ENCODE data around the gene KIF13A. TPM values are rescaled to one million over a fixed set of nuclear protein-coding genes. Genes with fewer than 3 reads are reported as not detected.

The KIF13A gene
- total and polyA plus RNA-seq, 2 donors (not counting 3 experiments of a cell fraction or from before 2014, with no cell fraction given): 24.9 to 65.8 TPM

DNA sequence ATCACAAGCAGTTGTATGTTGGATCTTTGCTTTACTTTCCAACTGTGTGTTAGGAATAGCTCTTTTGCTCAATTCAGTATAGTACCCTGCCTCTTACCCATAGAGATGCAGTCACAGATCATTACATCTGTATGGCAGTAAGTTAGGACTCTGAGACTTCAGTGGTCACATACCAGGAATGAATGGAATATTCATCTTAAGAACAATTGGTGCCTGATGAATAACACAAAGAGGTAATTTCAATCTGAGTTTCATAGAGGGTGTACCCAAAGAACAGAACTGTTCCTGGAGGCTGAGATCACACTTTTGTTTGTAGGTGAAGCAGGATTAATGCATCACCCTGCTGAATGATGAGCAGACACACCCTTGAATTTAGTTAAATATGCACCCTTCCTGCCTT is 28.7 kb upstream of the KIF13A start:
- Histone ChIP-seq H3K4me3 (replicated peaks in 1 of 3; ENCODE audit: insufficient read depth in 1 of 3, low read depth in 1 of 3, low read length in 3 of 3) (no peak overlapping the region), H4K20me1 (replicated peaks; ENCODE audit: control insufficient read depth, extremely low read depth, insufficient read depth, low read length) (no peaks in the 10 kb centered on the region), H3K79me2 (ENCODE audit: control insufficient read depth, insufficient read depth, low read length) (no peaks in the 10 kb centered on the region), H3K4me1 (ENCODE audit: control insufficient read depth, extremely low read depth, insufficient read depth, low read length) (no peaks in the 10 kb centered on the region), H3K9ac (replicated peaks; ENCODE audit: extremely low read depth, insufficient read depth, low read length) (no peak overlapping the region), H3K27ac (ENCODE audit: insufficient read depth, low read depth, low read length) (no peak overlapping the region), H3K9me1 (replicated peaks; ENCODE audit: control insufficient read depth, extremely low read depth, insufficient read depth, low read length) (no peaks in the 10 kb centered on the region), H3K9me3 (replicated peaks; ENCODE audit: control insufficient read depth, insufficient read depth, low read length) (no peaks in the 10 kb centered on the region), H3K4me2 (ENCODE audit: insufficient read depth, low read length) (no peak overlapping the region), H2AFZ (ENCODE audit: low read depth, low read length) (no peak overlapping the region), H3K36me3 (ENCODE audit: control insufficient read depth in 2 of 2, extremely low read depth in 1 of 2, insufficient read depth in 2 of 2, low read length in 2 of 2) (no peaks in the 10 kb centered on the region), H3K27me3 (ENCODE audit: control insufficient read depth in 2 of 2, insufficient read depth in 2 of 2, low read length in 2 of 2) (peaks cover 0 to 9% of the 10 kb centered on the region in 2 experiments)
- dilution Hi-C loops (cut with MboI; ENCODE audit: extremely low pct_ligation_motif_present, low sequenced_read_pairs) (no loop called here), intact Hi-C loops (cut with micrococcal nuclease) (no loop called here)
- FAIRE-seq (no peak), DNase-seq (ENCODE audit: low read depth, low spot score) (no peak)
- ChIA-PET POLR2A (no interaction called here), CTCF (interaction anchor here (1.1 kb wide), 1 partner anchor 27 kb away, joined by 3 read pairs; no protein-coding TSS in a partner anchor)
- TF ChIP-seq, protein P1, sequence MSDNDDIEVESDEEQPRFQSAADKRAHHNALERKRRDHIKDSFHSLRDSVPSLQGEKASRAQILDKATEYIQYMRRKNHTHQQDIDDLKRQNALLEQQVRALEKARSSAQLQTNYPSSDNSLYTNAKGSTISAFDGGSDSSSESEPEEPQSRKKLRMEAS (IDR thresholded peaks at IDR 0.05; ENCODE audit: insufficient read depth, insufficient read length): no peak
- no peak for TF ChIP-seq MYC (IDR thresholded peaks at IDR 0.05; ENCODE audit: low read depth, low read length)
- no peak for TF ChIP-seq JUN (IDR thresholded peaks at IDR 0.05; ENCODE audit: borderline replicate concordance, insufficient read depth, insufficient read length, low read depth)
- TF ChIP-seq FOS (IDR thresholded peaks at IDR 0.05; ENCODE audit: borderline replicate concordance, insufficient read depth, low read length): no peak
- no peak for TF ChIP-seq POLR2AphosphoS5 (IDR thresholded peaks at IDR 0.05; ENCODE audit: insufficient read depth, low read depth, low read length)
- BruUV-seq (replicated peaks): no TSS peak

DNA sequence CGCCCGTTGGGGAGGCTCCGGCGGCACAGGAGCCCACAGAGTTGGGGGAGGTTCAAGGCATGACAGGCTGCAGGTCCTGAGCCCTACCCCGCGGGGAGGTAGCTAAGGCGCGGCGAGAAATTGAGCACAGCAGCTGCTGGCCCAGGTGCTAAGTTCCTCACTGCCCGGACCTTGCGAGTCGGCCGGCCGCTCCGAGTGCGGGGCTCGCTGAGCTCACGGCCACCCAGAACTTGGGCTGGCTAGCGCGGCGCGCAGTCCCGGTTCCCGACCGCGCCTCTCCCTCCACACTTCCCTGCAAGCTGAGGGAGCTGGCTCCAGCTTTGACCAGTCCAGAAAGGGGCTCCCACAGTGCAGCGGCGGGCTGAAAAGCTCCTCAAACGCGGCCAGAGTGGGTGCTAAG is 23.9 kb upstream of the KIF13A start:
- BruUV-seq (replicated peaks): no TSS peak
- Histone ChIP-seq H2AFZ (ENCODE audit: low read depth, low read length) (no peak overlapping the region), H3K27ac (ENCODE audit: insufficient read depth, low read depth, low read length) (no peak overlapping the region), H3K9me3 (replicated peaks; ENCODE audit: control insufficient read depth, insufficient read depth, low read length) (no peaks in the 10 kb centered on the region), H3K9me1 (replicated peaks; ENCODE audit: control insufficient read depth, extremely low read depth, insufficient read depth, low read length) (no peaks in the 10 kb centered on the region), H4K20me1 (replicated peaks; ENCODE audit: control insufficient read depth, extremely low read depth, insufficient read depth, low read length) (no peaks in the 10 kb centered on the region), H3K4me3 (replicated peaks in 1 of 3; ENCODE audit: insufficient read depth in 1 of 3, low read depth in 1 of 3, low read length in 3 of 3) (no peak overlapping the region), H3K4me2 (ENCODE audit: insufficient read depth, low read length) (no peak overlapping the region), H3K36me3 (ENCODE audit: control insufficient read depth in 2 of 2, extremely low read depth in 1 of 2, insufficient read depth in 2 of 2, low read length in 2 of 2) (no peaks in the 10 kb centered on the region), H3K79me2 (ENCODE audit: control insufficient read depth, insufficient read depth, low read length) (no peaks in the 10 kb centered on the region), H3K4me1 (ENCODE audit: control insufficient read depth, extremely low read depth, insufficient read depth, low read length) (no peaks in the 10 kb centered on the region), H3K27me3 (ENCODE audit: control insufficient read depth in 2 of 2, insufficient read depth in 2 of 2, low read length in 2 of 2) (peaks cover 0 to 7% of the 10 kb centered on the region in 2 experiments), H3K9ac (replicated peaks; ENCODE audit: extremely low read depth, insufficient read depth, low read length) (no peak overlapping the region)
- DNase-seq (ENCODE audit: low read depth, low spot score) (no peak), FAIRE-seq (no peak)
- TF ChIP-seq POLR2A (IDR thresholded peaks at IDR 0.05; ENCODE audit: low read depth, low read length) (no peak), GATA2 (IDR thresholded peaks at IDR 0.05; ENCODE audit: insufficient read depth, insufficient read length, low read depth, low read length) (no peak), POLR2AphosphoS5 (IDR thresholded peaks at IDR 0.05; ENCODE audit: insufficient read depth, low read depth, low read length) (no peak), MYC (IDR thresholded peaks at IDR 0.05; ENCODE audit: low read depth, low read length) (no peak), FOS (IDR thresholded peaks at IDR 0.05; ENCODE audit: borderline replicate concordance, insufficient read depth, low read length) (no peak), JUN (IDR thresholded peaks at IDR 0.05; ENCODE audit: borderline replicate concordance, insufficient read depth, insufficient read length, low read depth) (no peak), EZH2 (IDR thresholded peaks at IDR 0.05; ENCODE audit: borderline replicate concordance, low read depth, low read length, severe bottlenecking) (no peak)
- TF ChIP-seq, protein P2, sequence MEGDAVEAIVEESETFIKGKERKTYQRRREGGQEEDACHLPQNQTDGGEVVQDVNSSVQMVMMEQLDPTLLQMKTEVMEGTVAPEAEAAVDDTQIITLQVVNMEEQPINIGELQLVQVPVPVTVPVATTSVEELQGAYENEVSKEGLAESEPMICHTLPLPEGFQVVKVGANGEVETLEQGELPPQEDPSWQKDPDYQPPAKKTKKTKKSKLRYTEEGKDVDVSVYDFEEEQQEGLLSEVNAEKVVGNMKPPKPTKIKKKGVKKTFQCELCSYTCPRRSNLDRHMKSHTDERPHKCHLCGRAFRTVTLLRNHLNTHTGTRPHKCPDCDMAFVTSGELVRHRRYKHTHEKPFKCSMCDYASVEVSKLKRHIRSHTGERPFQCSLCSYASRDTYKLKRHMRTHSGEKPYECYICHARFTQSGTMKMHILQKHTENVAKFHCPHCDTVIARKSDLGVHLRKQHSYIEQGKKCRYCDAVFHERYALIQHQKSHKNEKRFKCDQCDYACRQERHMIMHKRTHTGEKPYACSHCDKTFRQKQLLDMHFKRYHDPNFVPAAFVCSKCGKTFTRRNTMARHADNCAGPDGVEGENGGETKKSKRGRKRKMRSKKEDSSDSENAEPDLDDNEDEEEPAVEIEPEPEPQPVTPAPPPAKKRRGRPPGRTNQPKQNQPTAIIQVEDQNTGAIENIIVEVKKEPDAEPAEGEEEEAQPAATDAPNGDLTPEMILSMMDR (IDR thresholded peaks at IDR 0.05; ENCODE audit: extremely low read depth in 1 of 2, insufficient read depth in 1 of 2, low read depth in 1 of 2, low read length in 2 of 2): no peak
- TF ChIP-seq, protein P1 (IDR thresholded peaks at IDR 0.05; ENCODE audit: insufficient read depth, insufficient read length): no peak
- POLR2A ChIA-PET: no interaction called here
- intact Hi-C loops (cut with micrococcal nuclease) (no loop called here), dilution Hi-C loops (cut with MboI; ENCODE audit: extremely low pct_ligation_motif_present, low sequenced_read_pairs) (no loop called here)
- CTCF ChIA-PET: no interaction called here

All from endothelial cell of umbilical vein (primary cell).